CD4-positive, alpha-beta T cell (primary cell): ENCODE data around the gene ESD. TPM values are rescaled to one million over a fixed set of nuclear protein-coding genes. Genes with fewer than 3 reads are reported as not detected.

ENCODE experiments used
- ATAC-seq: fragments of 200-7000 bp; cut with Tn5 transposase; one replicate; pipeline ENCODE4 v1.10.0; 2022; ENCODE audit warnings: mild to moderate bottlenecking; ENCODE audit not compliant: poor library complexity
- CTCF ChIA-PET: fragments of 350-600 bp; sonication (Branson Sonifier 250); formaldehyde crosslinking; loops from one replicate; lab custom pipeline; 2021; ENCODE audit warnings: antibody characterized with exemption, inconsistent platforms; lab: Charles Lee
- POLR2A ChIA-PET: fragments of 350-600 bp; sonication (Branson Sonifier 250); formaldehyde crosslinking; loops from one replicate; lab custom pipeline; 2021; ENCODE audit warnings: antibody characterized with exemption, inconsistent platforms; lab: Charles Lee
- DNase-seq, 14 experiments: peaks; one replicate each; pipeline ENCODE4 v3.0.0-alpha.2; 2013 to 2020; ENCODE audit warnings: mixed read lengths in 2 of 14
- H3K27ac ChIP-seq, 2 donors: one replicate each; pipeline versions ENCODE4 v1.5.1 to v1.7.0; 2013; ENCODE audit warnings: low read length in 2 of 2, low read depth in 1 of 2, mild to moderate bottlenecking in 1 of 2
- H3K27me3 ChIP-seq, 2 experiments: 1 replicate in 1 of 2; 2 replicates in 1 of 2; pipeline versions ENCODE4 v1.6.1 to v1.7.0; 2013; ENCODE audit warnings: low read length in 2 of 2, control low read depth in 1 of 2, mild to moderate bottlenecking in 1 of 2, moderate library complexity in 1 of 2; ENCODE audit not compliant: insufficient read depth in 2 of 2, control insufficient read depth in 1 of 2
- H3K36me3 ChIP-seq: one replicate; pipeline ENCODE4 v1.6.1; 2013; ENCODE audit warnings: low read length, control low read depth; ENCODE audit not compliant: insufficient read depth
- H3K4me1 ChIP-seq: one replicate; pipeline ENCODE4 v1.6.1; 2013; ENCODE audit warnings: low read length, control low read depth; ENCODE audit not compliant: insufficient read depth
- H3K4me3 ChIP-seq: one replicate; pipeline ENCODE4 v1.5.1; 2013; ENCODE audit warnings: mild to moderate bottlenecking, low read length, moderate library complexity
- H3K9me3 ChIP-seq, 2 experiments: 1 replicate in 1 of 2; 2 replicates in 1 of 2; pipeline versions ENCODE4 v1.6.1 to v1.7.0; 2013; ENCODE audit warnings: low read length in 2 of 2, mild to moderate bottlenecking in 2 of 2, control low read depth in 1 of 2, moderate library complexity in 1 of 2; ENCODE audit not compliant: control insufficient read depth in 1 of 2, insufficient read depth in 1 of 2
- H3K27ac Mint-ChIP-seq: one replicate; pipeline ENCODE4 v1.8.0; 2020; ENCODE audit warnings: mixed read lengths
- H3K27me3 Mint-ChIP-seq: one replicate; pipeline ENCODE4 v1.8.0; 2021; ENCODE audit warnings: mixed read lengths
- H3K36me3 Mint-ChIP-seq: one replicate; pipeline ENCODE4 v1.8.0; 2021; ENCODE audit warnings: low read depth, mixed read lengths
- H3K4me1 Mint-ChIP-seq: one replicate; pipeline ENCODE4 v1.8.0; 2021; ENCODE audit warnings: low read depth, mixed read lengths
- H3K4me3 Mint-ChIP-seq: one replicate; pipeline ENCODE4 v1.8.0; 2020; ENCODE audit warnings: mild to moderate bottlenecking, mixed read lengths
- H3K9me3 Mint-ChIP-seq: one replicate; pipeline ENCODE4 v1.8.0; 2020; ENCODE audit warnings: mixed read lengths
- intact Hi-C, 2 experiments: fragments of 100-400 bp; cut with DNase I in 1 of 2; cut with micrococcal nuclease in 1 of 2; formaldehyde crosslinking; loops; one replicate each; pipeline versions ENCODE4 v1.15.1 to v1.9.0; 2023 to 2025; cut with DNase I, micrococcal nuclease
- total RNA-seq, 174 experiments: library from RNA in 2 of 174; stranded (reverse) in 2 of 174; gene quantifications; one replicate each; pipeline ENCODE4 v1.2.3 and lab custom pipeline; 2021 to 2026
- TF ChIP-seq, protein P1 (sequence below): fragments of 200-600 bp; IDR thresholded peaks from one replicate; pipeline ENCODE4 v1.8.0; 2022; ENCODE audit warnings: antibody characterized with exemption, mild to moderate bottlenecking

The ESD gene
- total RNA-seq, 2 experiments from 2014 or later = 30.8 to 34.1 TPM

DNA sequence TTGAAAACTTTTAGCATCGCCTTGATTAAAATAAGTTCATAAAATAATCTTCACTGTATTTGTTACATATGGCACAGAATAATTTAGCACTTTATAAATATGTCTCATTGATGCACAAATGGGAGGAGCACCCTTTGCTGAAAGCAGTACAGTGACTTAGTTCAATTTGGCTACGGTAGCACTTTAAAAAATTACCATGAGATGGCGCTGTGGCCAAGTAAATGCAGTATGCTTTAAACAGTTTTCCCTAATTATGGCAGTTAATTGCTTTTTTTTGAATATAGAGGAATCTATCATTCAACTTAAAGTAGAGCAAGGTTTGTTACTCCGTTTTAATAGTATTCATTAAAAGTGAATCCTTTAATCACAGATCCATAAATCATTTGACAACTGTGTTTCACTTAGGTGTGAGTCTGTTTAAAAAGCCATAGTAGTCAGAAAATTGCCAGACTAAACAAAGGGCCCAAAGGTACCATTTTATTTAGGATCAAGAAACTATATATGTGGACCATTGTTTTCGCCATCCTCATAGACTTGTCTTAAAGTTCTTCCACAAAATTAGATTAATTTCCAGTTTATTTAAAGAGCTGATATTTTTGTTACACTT is 34.7 kb upstream of the ESD start:
- ChIA-PET CTCF (no interaction called here), POLR2A (interaction anchor here (1.2 kb wide), 1 partner anchor 122 kb away, joined by 3 read pairs; no protein-coding TSS in a partner anchor)
- Histone ChIP-seq H3K4me1 (no peaks in the 10 kb centered on the region), H3K9me3 (no peaks in the 10 kb centered on the region), H3K36me3 (no peaks in the 10 kb centered on the region), H3K27me3 (peaks cover 0 to 6% of the 10 kb centered on the region in 2 experiments), H3K4me3 (no peak overlapping the region), H3K27ac (no peak overlapping the region)
- H3K4me1 Mint-ChIP-seq = no peaks in the 10 kb centered on the region
- peak in 8 of 14 experiments; percentile 3 to 57 (median 18) for DNase-seq
- H3K27me3 Mint-ChIP-seq = peaks cover 7% of the 10 kb centered on the region
- TF ChIP-seq, protein P1, sequence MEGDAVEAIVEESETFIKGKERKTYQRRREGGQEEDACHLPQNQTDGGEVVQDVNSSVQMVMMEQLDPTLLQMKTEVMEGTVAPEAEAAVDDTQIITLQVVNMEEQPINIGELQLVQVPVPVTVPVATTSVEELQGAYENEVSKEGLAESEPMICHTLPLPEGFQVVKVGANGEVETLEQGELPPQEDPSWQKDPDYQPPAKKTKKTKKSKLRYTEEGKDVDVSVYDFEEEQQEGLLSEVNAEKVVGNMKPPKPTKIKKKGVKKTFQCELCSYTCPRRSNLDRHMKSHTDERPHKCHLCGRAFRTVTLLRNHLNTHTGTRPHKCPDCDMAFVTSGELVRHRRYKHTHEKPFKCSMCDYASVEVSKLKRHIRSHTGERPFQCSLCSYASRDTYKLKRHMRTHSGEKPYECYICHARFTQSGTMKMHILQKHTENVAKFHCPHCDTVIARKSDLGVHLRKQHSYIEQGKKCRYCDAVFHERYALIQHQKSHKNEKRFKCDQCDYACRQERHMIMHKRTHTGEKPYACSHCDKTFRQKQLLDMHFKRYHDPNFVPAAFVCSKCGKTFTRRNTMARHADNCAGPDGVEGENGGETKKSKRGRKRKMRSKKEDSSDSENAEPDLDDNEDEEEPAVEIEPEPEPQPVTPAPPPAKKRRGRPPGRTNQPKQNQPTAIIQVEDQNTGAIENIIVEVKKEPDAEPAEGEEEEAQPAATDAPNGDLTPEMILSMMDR = peak; percentile 69
- intact Hi-C loops = loop anchor here in 1 of 2 experiments (5.0 to 10.0 kb wide), 2 partner anchors 941 to 1943 kb away; no protein-coding TSS in a partner anchor
- H3K9me3 Mint-ChIP-seq = no peaks in the 10 kb centered on the region
- ATAC-seq = no peak
- H3K27ac Mint-ChIP-seq = no peak overlapping the region
- H3K4me3 Mint-ChIP-seq = no peak overlapping the region
- H3K36me3 Mint-ChIP-seq = no peaks in the 10 kb centered on the region

DNA sequence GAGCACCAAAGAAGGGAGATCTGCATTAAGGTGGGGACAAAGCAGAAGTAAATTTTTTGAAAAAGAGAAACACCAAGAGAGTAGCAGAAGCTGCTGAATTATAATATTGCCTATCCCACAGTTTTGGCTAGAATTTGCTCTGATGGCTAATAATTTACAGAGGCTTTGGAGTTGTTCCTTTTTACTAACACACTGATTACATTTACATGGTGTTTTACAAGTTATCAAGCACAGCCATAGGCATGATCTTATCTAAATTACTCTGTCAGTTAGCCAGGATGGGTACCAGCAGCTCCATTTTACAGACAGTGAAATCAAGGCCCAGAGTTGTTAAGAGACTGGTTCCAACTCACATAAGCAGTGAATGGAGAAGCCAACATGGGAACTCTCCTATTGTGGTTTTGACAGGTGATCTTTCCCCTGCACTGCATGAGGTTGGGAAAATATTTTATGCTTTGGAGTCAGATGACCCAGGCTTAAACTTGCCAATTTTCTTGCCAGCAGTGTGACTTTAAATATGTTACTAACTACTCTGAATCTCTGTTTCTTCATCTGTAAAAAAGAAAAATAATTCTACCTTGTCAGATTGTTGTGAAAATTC is 33.5 kb upstream of the ESD start:
- TF ChIP-seq, protein P1 = no peak
- POLR2A ChIA-PET = no interaction called here
- Mint-ChIP-seq H3K36me3 (no peaks in the 10 kb centered on the region), H3K27me3 (peaks cover 12% of the 10 kb centered on the region), H3K4me1 (no peaks in the 10 kb centered on the region), H3K4me3 (no peak overlapping the region), H3K27ac (no peak overlapping the region), H3K9me3 (no peaks in the 10 kb centered on the region)
- H3K4me1 ChIP-seq = no peaks in the 10 kb centered on the region
- H3K9me3 ChIP-seq = no peaks in the 10 kb centered on the region
- H3K27me3 ChIP-seq = peaks cover 0 to 6% of the 10 kb centered on the region in 2 experiments
- no peak for DNase-seq
- CTCF ChIA-PET = no interaction called here
- H3K36me3 ChIP-seq = no peaks in the 10 kb centered on the region
- H3K27ac ChIP-seq = no peak overlapping the region
- no peak overlapping the region for H3K4me3 ChIP-seq
- no peak for ATAC-seq
- intact Hi-C loops = loop anchor here in 1 of 2 experiments (5.0 to 10.0 kb wide), 2 partner anchors 942 to 1944 kb away; no protein-coding TSS in a partner anchor

DNA sequence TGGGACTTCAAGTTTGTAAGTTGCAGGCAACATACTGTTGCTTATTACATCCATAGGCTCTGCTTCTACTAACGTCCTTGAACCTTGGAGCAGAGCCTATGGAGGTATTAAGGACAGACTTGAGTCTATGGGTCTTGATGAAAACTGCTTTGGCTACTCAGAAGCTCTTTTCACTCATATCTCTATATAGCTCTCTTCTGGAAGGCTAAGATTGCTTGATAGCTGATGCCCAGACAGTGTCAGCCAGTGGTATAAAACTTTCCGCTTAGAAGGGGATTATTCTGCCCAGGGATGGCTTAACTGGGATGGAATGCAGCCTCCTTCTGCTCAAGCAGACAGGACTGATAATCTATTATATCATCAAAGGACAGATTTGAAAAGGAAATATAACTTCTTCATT is 25.6 kb upstream of the ESD start:
- no peaks in the 10 kb centered on the region for H3K9me3 Mint-ChIP-seq
- Histone ChIP-seq H3K9me3 (peaks cover 0 to 7% of the 10 kb centered on the region in 2 experiments), H3K4me1 (no peaks in the 10 kb centered on the region), H3K27me3 (peaks cover 0 to 7% of the 10 kb centered on the region in 2 experiments), H3K36me3 (no peaks in the 10 kb centered on the region), H3K27ac (no peak overlapping the region), H3K4me3 (no peak overlapping the region)
- POLR2A ChIA-PET = no interaction called here
- TF ChIP-seq, protein P1 = no peak
- CTCF ChIA-PET = no interaction called here
- no peak overlapping the region for H3K4me3 Mint-ChIP-seq
- ATAC-seq (no peak), DNase-seq (no peak)
- no peaks in the 10 kb centered on the region for H3K36me3 Mint-ChIP-seq
- no peaks in the 10 kb centered on the region for H3K4me1 Mint-ChIP-seq
- peaks cover 12% of the 10 kb centered on the region for H3K27me3 Mint-ChIP-seq
- H3K27ac Mint-ChIP-seq = no peak overlapping the region
- intact Hi-C loops = no loop called here
